ENCODE measurements around the gene HS3ST5. TPM values are rescaled to one million over a fixed set of nuclear protein-coding genes. Genes with fewer than 3 reads are reported as not detected.

HS3ST5 gene
- total and polyA plus RNA-seq, 2 donors (not counting 1 experiment from before 2014, with no cell fraction given): under 0.01 TPM; not detected in 1

- H3K36me3 ChIP-seq (ENCODE audit: control insufficient read depth, insufficient read depth, low read length): no peaks in the 10 kb centered on the region
- DNase-seq (ENCODE audit: low read depth in 2 of 2): no peak
- H3K27me3 ChIP-seq (ENCODE audit: control insufficient read depth, insufficient read depth, low read length): no peaks in the 10 kb centered on the region
- H3K4me1 ChIP-seq (ENCODE audit: control insufficient read depth, extremely low read depth, insufficient read depth, low read length): no peaks in the 10 kb centered on the region
- no peak overlapping the region for H2AFZ ChIP-seq (ENCODE audit: low read length)
- H3K79me2 ChIP-seq (ENCODE audit: control insufficient read depth, insufficient read depth, low read length): no peaks in the 10 kb centered on the region
- no peak overlapping the region for H3K9ac ChIP-seq (ENCODE audit: insufficient read depth, low read length)
- H3K4me2 ChIP-seq (ENCODE audit: extremely low read depth, insufficient read depth, low read length): no peak overlapping the region
- no peak overlapping the region for H3K4me3 ChIP-seq (replicated peaks in 1 of 4; ENCODE audit: control extremely low read depth in 1 of 4, insufficient read depth in 1 of 4, low read depth in 3 of 4, low read length in 4 of 4)
- no peaks in the 10 kb centered on the region for H3K9me3 ChIP-seq (ENCODE audit: control insufficient read depth, insufficient read depth, low read depth, low read length)
- H3K27ac ChIP-seq (ENCODE audit: insufficient read depth, low read length): no peak overlapping the region
- TF ChIP-seq CTCF (conservative IDR thresholded peaks at IDR 0.05 in 1 of 2, IDR thresholded peaks at IDR 0.05 in 1 of 2; ENCODE audit: low read depth in 1 of 2, low read length in 2 of 2) (no peak), EZH2 (IDR thresholded peaks at IDR 0.05; ENCODE audit: low read length, missing control alignments) (no peak)
- no peaks in the 10 kb centered on the region for H4K20me1 ChIP-seq (ENCODE audit: control insufficient read depth, extremely low read depth, insufficient read depth, low read length)
These were observed 187.1 kb downstream of the HS3ST5 start for GRCh38 chr6:114155763-114156162.

DNA sequence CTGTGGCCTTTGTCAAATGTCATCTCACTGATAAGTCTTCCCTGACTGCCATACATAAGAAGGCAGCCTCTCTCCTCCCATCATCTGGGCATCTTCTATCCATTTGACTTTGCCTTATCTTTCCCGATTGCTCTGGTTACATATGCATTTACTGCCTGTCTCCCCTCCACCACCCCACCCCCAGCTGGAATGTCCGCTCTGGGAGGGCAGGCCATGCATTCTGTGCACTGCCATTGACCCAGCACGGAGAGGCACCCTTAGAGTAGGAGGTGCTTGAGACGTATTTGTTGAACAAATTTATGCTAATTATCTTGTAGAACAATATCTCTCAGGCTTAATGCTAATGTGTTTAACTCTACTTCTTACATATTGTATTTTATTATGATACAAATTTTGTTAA, 188.0 kb downstream of the HS3ST5 start:
- TF ChIP-seq CTCF (conservative IDR thresholded peaks at IDR 0.05 in 1 of 2, IDR thresholded peaks at IDR 0.05 in 1 of 2; ENCODE audit: low read depth in 1 of 2, low read length in 2 of 2): no peak
- no peak for TF ChIP-seq EZH2 (IDR thresholded peaks at IDR 0.05; ENCODE audit: low read length, missing control alignments)
- Histone ChIP-seq H3K4me1 (ENCODE audit: control insufficient read depth, extremely low read depth, insufficient read depth, low read length) (no peaks in the 10 kb centered on the region), H3K9me3 (ENCODE audit: control insufficient read depth, insufficient read depth, low read depth, low read length) (no peaks in the 10 kb centered on the region), H3K4me2 (ENCODE audit: extremely low read depth, insufficient read depth, low read length) (no peak overlapping the region), H3K79me2 (ENCODE audit: control insufficient read depth, insufficient read depth, low read length) (no peaks in the 10 kb centered on the region), H3K36me3 (ENCODE audit: control insufficient read depth, insufficient read depth, low read length) (no peaks in the 10 kb centered on the region), H3K27me3 (ENCODE audit: control insufficient read depth, insufficient read depth, low read length) (no peaks in the 10 kb centered on the region), H3K9ac (ENCODE audit: insufficient read depth, low read length) (no peak overlapping the region), H4K20me1 (ENCODE audit: control insufficient read depth, extremely low read depth, insufficient read depth, low read length) (no peaks in the 10 kb centered on the region), H3K4me3 (replicated peaks in 1 of 4; ENCODE audit: control extremely low read depth in 1 of 4, insufficient read depth in 1 of 4, low read depth in 3 of 4, low read length in 4 of 4) (no peak overlapping the region), H3K27ac (ENCODE audit: insufficient read depth, low read length) (no peak overlapping the region), H2AFZ (ENCODE audit: low read length) (no peak overlapping the region)
- DNase-seq (ENCODE audit: low read depth in 2 of 2): no peak

GRCh38 chr6:114153448-114153847, 189.4 kb downstream of the HS3ST5 start:
- Histone ChIP-seq H3K27ac (ENCODE audit: insufficient read depth, low read length) (no peak overlapping the region), H3K79me2 (ENCODE audit: control insufficient read depth, insufficient read depth, low read length) (no peaks in the 10 kb centered on the region), H3K27me3 (ENCODE audit: control insufficient read depth, insufficient read depth, low read length) (no peaks in the 10 kb centered on the region), H3K4me2 (ENCODE audit: extremely low read depth, insufficient read depth, low read length) (no peak overlapping the region), H3K36me3 (ENCODE audit: control insufficient read depth, insufficient read depth, low read length) (no peaks in the 10 kb centered on the region), H4K20me1 (ENCODE audit: control insufficient read depth, extremely low read depth, insufficient read depth, low read length) (no peaks in the 10 kb centered on the region), H2AFZ (ENCODE audit: low read length) (no peak overlapping the region), H3K4me1 (ENCODE audit: control insufficient read depth, extremely low read depth, insufficient read depth, low read length) (no peaks in the 10 kb centered on the region), H3K9ac (ENCODE audit: insufficient read depth, low read length) (no peak overlapping the region), H3K4me3 (replicated peaks in 1 of 4; ENCODE audit: control extremely low read depth in 1 of 4, insufficient read depth in 1 of 4, low read depth in 3 of 4, low read length in 4 of 4) (no peak overlapping the region), H3K9me3 (ENCODE audit: control insufficient read depth, insufficient read depth, low read depth, low read length) (no peaks in the 10 kb centered on the region)
- no peak for DNase-seq (ENCODE audit: low read depth in 2 of 2)
- TF ChIP-seq CTCF (conservative IDR thresholded peaks at IDR 0.05 in 1 of 2, IDR thresholded peaks at IDR 0.05 in 1 of 2; ENCODE audit: low read depth in 1 of 2, low read length in 2 of 2) (no peak), EZH2 (IDR thresholded peaks at IDR 0.05; ENCODE audit: low read length, missing control alignments) (no peak)

All from fibroblast of lung (primary cell).